Measurements from ENCODE around the gene RDX.
"Not testable (repeated sequence)": the region's sequence is repeated elsewhere in the genome, so short reads cannot be mapped to it uniquely, and the experiment has no call there.

Gene RDX

GRCh38 chr11:110296226-110297075 lies at the start of gene RDX:
TSS of gene RDX (minus strand) at chr11:110296614. CDS start at chr11:110279692, 16,922 bp downstream.
- peak; percentile 40 for DNase-seq

DNA sequence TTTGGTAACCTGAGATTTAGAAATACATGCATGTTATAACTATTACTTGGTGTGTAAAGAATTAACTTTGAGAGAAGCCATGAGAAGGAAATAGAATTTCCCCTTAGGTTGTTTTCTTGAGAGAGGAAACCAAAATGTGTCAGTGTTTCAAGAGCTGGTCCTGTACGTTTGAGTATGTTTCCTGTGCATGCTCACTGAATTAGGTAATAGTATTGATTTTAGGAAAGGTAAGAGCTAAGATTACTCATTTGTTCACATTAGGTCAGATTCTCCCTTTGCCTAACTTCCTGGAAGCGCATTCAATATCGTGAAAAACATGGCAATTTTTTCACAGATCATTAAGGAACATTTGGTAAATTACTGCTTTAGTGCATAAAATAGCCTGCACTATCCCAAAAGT lies 49.3 kb upstream of the RDX start:
- DNase-seq: no peak

DNA sequence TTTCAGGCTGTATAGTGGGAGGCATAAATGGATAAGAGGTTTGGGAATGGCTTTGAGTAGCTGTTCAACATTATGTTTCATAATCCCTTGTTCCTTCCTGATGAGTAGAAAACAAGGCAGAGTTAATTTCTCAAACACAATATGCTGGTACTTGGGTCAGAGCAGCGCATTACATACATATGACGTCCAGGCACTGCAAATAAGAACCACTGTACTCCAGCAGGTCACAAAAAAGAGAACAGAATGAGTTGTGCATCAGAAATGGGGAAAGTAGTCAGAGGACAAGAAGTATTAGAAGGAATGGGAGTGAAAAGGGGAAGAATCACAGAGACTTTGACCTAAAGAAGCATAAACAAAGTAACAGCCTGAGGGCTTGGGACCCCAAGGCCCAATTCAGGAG lies 44.0 kb upstream of the RDX start:
- DNase-seq: no peak

GRCh38 chr11:110339456-110340250 lies 43.2 kb upstream of the RDX start:
- DNase-seq: no peak

GRCh38 chr11:110338684-110339083 lies 42.3 kb upstream of the RDX start:
- no peak for DNase-seq

DNA sequence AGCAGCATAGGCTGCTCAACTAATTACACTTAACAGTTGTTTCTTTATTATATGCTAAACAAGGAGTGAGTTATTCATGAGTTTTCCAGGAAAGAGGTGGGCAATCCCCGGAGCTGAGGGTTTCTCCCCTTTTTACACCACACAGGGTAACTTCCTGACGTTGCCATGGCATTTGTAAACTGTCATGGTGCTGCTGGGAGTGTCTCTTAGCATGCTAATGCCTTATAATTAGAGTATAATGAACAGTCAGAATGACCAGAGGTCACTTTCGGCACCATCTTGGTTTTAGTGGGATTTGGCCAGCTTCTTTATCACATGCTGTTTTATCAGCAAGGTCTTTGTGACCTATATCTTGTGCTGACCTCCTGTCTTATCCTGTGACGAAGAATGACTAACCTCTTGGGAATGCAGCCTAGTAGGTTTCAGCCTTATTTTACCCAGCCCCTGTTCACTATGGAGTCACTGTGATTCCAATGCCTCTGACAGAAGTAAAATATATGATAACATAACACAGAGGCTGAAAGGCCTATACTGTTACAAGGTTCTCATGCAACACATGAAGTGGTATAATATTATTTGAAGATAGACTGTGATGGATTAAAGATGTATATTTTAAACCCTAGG lies 41.3 kb upstream of the RDX start:
- no peak for DNase-seq

- no peak for DNase-seq
Measured at GRCh38 chr11:110336054-110336453, 39.6 kb upstream of the RDX start.

GRCh38 chr11:110335358-110335757 lies 38.9 kb upstream of the RDX start:
- DNase-seq: no peak

GRCh38 chr11:110331626-110332025 lies 35.2 kb upstream of the RDX start:
- DNase-seq: no peak

DNA sequence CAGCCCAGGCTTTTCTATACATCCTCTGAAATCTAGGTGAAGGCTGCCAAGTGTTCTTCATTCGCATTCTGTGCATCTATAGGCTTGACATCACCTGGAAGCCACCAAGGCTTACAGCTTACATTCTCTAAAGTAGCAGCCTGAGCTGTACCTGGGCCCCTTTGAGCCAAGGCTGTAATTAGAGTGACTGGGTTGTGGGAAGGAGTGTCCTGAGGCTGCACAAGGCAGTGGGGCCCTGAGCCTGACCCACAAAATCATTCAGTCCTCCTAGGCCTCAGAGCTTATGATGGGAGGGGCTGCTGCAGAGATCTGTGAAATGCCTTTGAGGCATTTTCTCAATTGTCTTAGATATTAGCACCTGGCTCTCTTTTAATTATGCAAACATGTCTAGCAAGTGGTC lies 33.0 kb upstream of the RDX start:
- no peak for DNase-seq

- DNase-seq: no peak
Measured at GRCh38 chr11:110327508-110327907, 31.1 kb upstream of the RDX start.

- no peak for DNase-seq
Measured at GRCh38 chr11:110323786-110324185, 27.4 kb upstream of the RDX start.

GRCh38 chr11:110319501-110319900 lies 23.1 kb upstream of the RDX start:
- no peak for DNase-seq

GRCh38 chr11:110318638-110319404 lies 22.4 kb upstream of the RDX start:
- DNase-seq: no peak

DNA sequence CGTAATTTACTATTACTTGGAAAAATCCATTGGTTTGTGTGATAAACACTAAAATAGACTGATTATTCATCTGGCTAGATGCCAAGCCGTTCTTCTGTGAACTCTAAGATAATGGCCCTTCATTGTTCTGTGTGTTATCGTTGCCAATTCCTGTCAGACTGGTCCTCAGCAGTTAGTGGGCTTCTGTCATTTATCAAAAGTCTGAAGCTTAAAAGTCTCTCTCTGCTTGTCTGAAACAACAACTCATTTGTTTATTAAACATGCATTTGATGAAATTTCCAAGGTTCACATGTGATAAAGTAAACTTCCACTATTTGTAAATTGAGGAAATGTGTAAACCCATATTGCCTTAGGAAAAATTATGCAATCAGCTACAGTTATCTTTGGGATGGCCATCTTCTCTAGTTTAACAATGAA lies 21.1 kb upstream of the RDX start:
- DNase-seq: peak; percentile 95

GRCh38 chr11:110314366-110315095 lies 18.1 kb upstream of the RDX start:
- DNase-seq: no peak

DNA sequence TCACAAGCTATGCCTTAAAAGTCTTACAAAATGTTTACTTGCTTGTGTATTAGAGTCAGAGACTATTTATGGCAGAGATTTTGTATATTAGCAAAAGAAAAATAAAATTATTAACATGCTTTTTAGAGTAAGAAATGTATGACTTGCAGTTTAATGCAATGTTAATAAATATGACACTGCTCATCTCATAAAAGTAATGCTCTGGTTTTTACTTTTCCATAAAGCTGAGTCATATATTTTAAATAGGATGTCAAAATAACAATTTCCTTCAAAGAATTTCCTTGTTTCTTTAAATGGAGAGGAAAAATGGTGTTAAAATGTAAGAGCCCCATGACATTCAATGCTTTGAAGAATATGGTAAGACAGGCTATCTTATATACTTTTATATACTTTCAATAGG lies 16.3 kb upstream of the RDX start:
- DNase-seq: no peak

GRCh38 chr11:110311783-110312579 lies 15.6 kb upstream of the RDX start:
- DNase-seq: no peak

- no peak for DNase-seq
Measured at GRCh38 chr11:110308071-110308470, 11.7 kb upstream of the RDX start.

DNA sequence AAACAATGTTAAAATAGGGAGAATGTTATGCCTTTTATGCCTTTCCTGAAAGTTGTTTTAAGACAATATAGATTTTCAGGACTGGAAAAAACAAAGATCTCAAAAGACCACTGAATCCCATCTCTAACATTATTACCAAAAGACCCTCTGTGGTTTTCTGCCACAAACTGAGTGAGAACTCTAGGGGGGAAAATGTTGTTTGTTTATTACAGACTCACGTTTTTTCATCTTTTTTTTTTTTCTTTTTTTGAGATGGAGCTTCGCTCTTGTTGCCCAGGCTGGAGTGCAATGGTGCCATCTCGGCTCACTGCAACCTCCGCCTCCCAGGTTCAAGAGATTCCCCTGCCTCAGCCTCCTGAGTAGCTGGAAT lies 9.6 kb upstream of the RDX start:
- DNase-seq: not testable (repeated sequence)
